ENCODE results near the gene CSNK1G3. TPM values are rescaled to one million over a fixed set of nuclear protein-coding genes. Genes with fewer than 3 reads are reported as not detected.

CSNK1G3 gene
- total and polyA plus RNA-seq, 10 donors: 9.0 to 81.9 (median 51.6) TPM

- Histone ChIP-seq H3K27me3 (replicated peaks in 1 of 7) (no peaks in the 10 kb centered on the region), H3K36me3 (no peaks in the 10 kb centered on the region), H3K9me3 (no peaks in the 10 kb centered on the region), H3K27ac (no peak overlapping the region), H3K4me3 (no peak overlapping the region), H3K4me1 (no peaks in the 10 kb centered on the region)
- intact Hi-C loops (cut with DNase I; ENCODE audit: low total_unique reads): no loop called here
- 72 to 95% (median 89%) methylated on average over 3 of the region's 3 CpGs for WGBS, 5 donors
- no peak for DNase-seq
- TF ChIP-seq POLR2AphosphoS5 (IDR thresholded peaks at IDR 0.05): no peak
These were observed 15.1 kb upstream of the CSNK1G3 start for GRCh38 chr5:123496892-123497291.

GRCh38 chr5:123500471-123500870 lies 11.5 kb upstream of the CSNK1G3 start:
- Histone ChIP-seq H3K4me3 (no peak overlapping the region), H3K27me3 (replicated peaks in 1 of 7) (no peaks in the 10 kb centered on the region), H3K4me1 (no peaks in the 10 kb centered on the region), H3K36me3 (no peaks in the 10 kb centered on the region), H3K27ac (no peak overlapping the region), H3K9me3 (no peaks in the 10 kb centered on the region)
- DNase-seq: no peak
- intact Hi-C loops (cut with DNase I; ENCODE audit: low total_unique reads): no loop called here
- TF ChIP-seq POLR2AphosphoS5 (IDR thresholded peaks at IDR 0.05): no peak
- no peak for TF ChIP-seq CTCF (IDR thresholded peaks at IDR 0.05 in 8 of 11, conservative IDR thresholded peaks at IDR 0.05 in 3 of 11)
- 83 to 89% (median 85%) methylated on average over 4 of the region's 4 CpGs for WGBS, 5 donors

GRCh38 chr5:123502120-123502519 lies 9.9 kb upstream of the CSNK1G3 start:
- no peak for DNase-seq
- no peaks in the 10 kb centered on the region for H3K36me3 ChIP-seq
- TF ChIP-seq CTCF (IDR thresholded peaks at IDR 0.05 in 8 of 11, conservative IDR thresholded peaks at IDR 0.05 in 3 of 11) (no peak), POLR2AphosphoS5 (IDR thresholded peaks at IDR 0.05) (no peak), POLR2A (IDR thresholded peaks at IDR 0.05) (no peak)
- WGBS, 5 donors: 56 to 66% (median 57%) methylated on average over 3 of the region's 3 CpGs
- no peak overlapping the region for H3K27ac ChIP-seq
- H3K4me1 ChIP-seq: no peaks in the 10 kb centered on the region
- intact Hi-C loops (cut with DNase I; ENCODE audit: low total_unique reads): no loop called here
- no peaks in the 10 kb centered on the region for H3K27me3 ChIP-seq (replicated peaks in 1 of 7)
- no peaks in the 10 kb centered on the region for H3K9me3 ChIP-seq
- no peak overlapping the region for H3K4me3 ChIP-seq

GRCh38 chr5:123503299-123503698 lies 8.7 kb upstream of the CSNK1G3 start:
- Histone ChIP-seq H3K27ac (no peak overlapping the region), H3K27me3 (replicated peaks in 1 of 7) (no peaks in the 10 kb centered on the region), H3K4me1 (no peaks in the 10 kb centered on the region), H3K9me3 (no peaks in the 10 kb centered on the region), H3K4me3 (no peak overlapping the region), H3K36me3 (no peaks in the 10 kb centered on the region)
- intact Hi-C loops (cut with DNase I; ENCODE audit: low total_unique reads): no loop called here
- no peak for TF ChIP-seq POLR2AphosphoS5 (IDR thresholded peaks at IDR 0.05)
- TF ChIP-seq CTCF (IDR thresholded peaks at IDR 0.05 in 8 of 11, conservative IDR thresholded peaks at IDR 0.05 in 3 of 11): no peak
- TF ChIP-seq POLR2A (IDR thresholded peaks at IDR 0.05): no peak
- DNase-seq: no peak

- no peak overlapping the region for H3K4me3 ChIP-seq
- DNase-seq: no peak
- H3K27me3 ChIP-seq (replicated peaks in 1 of 7): no peaks in the 10 kb centered on the region
- no peaks in the 10 kb centered on the region for H3K4me1 ChIP-seq
- H3K27ac ChIP-seq: no peak overlapping the region
- no peaks in the 10 kb centered on the region for H3K9me3 ChIP-seq
- WGBS, 5 donors: 83 to 91% (median 86%) methylated on average over 2 of the region's 2 CpGs
- H3K36me3 ChIP-seq: no peaks in the 10 kb centered on the region
- TF ChIP-seq POLR2AphosphoS5 (IDR thresholded peaks at IDR 0.05) (no peak), POLR2A (IDR thresholded peaks at IDR 0.05) (no peak), CTCF (IDR thresholded peaks at IDR 0.05 in 8 of 11, conservative IDR thresholded peaks at IDR 0.05 in 3 of 11) (no peak)
- intact Hi-C loops (cut with DNase I; ENCODE audit: low total_unique reads): no loop called here
These were observed 6.3 kb upstream of the CSNK1G3 start for GRCh38 chr5:123505633-123506032.

All from spleen (tissue), 11 donors.